ENCODE data around the gene GP1BA. TPM values are rescaled to one million over a fixed set of nuclear protein-coding genes. Genes with fewer than 3 reads are reported as not detected.

GP1BA gene
- total and polyA plus RNA-seq, 10 of the 15 experiments (the other 5 are each of a cell fraction or from before 2014, with no cell fraction given) = 0.04 to 0.67 (median 0.28) TPM; not detected in 1

GRCh38 chr17:4945176-4945943 lies 13.3 kb downstream of the GP1BA start (continued):
- TF ChIP-seq POLR2A (IDR thresholded peaks at IDR 0.05; ENCODE audit: low read depth, low read length) (peak; percentile 79), GABPA (IDR thresholded peaks at IDR 0.05; ENCODE audit: low read depth) (no peak), YY1 (IDR thresholded peaks at IDR 0.05; ENCODE audit: low read depth, low read length) (peak; percentile 51; the same call in 1 of the 2 replicates), IKZF1 (conservative IDR thresholded peaks at IDR 0.05) (peak; percentile 90), MEF2B (IDR thresholded peaks at IDR 0.05; ENCODE audit: partially characterized antibody, poor library complexity, severe bottlenecking) (peak; percentile 16), NFIC (IDR thresholded peaks at IDR 0.05; ENCODE audit: low read depth, low read length) (no peak), TCF3 (IDR thresholded peaks at IDR 0.05; ENCODE audit: borderline replicate concordance, insufficient read depth, low read depth, low read length) (peak; percentile 76), CREM (IDR thresholded peaks at IDR 0.05; ENCODE audit: low read depth) (peak; percentile 86), YBX1 (IDR thresholded peaks at IDR 0.05) (no peak), EGR1 (IDR thresholded peaks at IDR 0.05; ENCODE audit: borderline replicate concordance in 1 of 2, low read depth in 2 of 2, low read length in 2 of 2) (peak in 1 of 2 experiments; percentile 21; a peak in 1 of 3 replicates), BCLAF1 (IDR thresholded peaks at IDR 0.05) (no peak), SKIL (IDR thresholded peaks at IDR 0.05; ENCODE audit: low read depth, poor library complexity, severe bottlenecking) (peak; percentile 22), ELK1 (IDR thresholded peaks at IDR 0.05; ENCODE audit: low read depth, low read length) (no peak; the same call in 1 of the 2 replicates), PAX8 (IDR thresholded peaks at IDR 0.05) (no peak), BMI1 (IDR thresholded peaks at IDR 0.05; ENCODE audit: borderline replicate concordance) (peak; percentile 56; the same call in 1 of the 2 replicates), FOXM1 (IDR thresholded peaks at IDR 0.05; ENCODE audit: low read depth, low read length) (no peak), SUZ12 (IDR thresholded peaks at IDR 0.05; ENCODE audit: unreplicated experiment) (no peak), ZBTB40 (IDR thresholded peaks at IDR 0.05; ENCODE audit: borderline replicate concordance) (no peak), SMAD5 (IDR thresholded peaks at IDR 0.05; ENCODE audit: low read depth) (peak; percentile 89), KAT2A (conservative IDR thresholded peaks at IDR 0.05; ENCODE audit: control insufficient read depth, low read depth, low read length) (no peak)
